Activated B cell treated with CpG ODN at 0.5 μM for 24 hours (primary cell): ENCODE data around the gene SRGAP2C. TPM values are rescaled to one million over a fixed set of nuclear protein-coding genes. Genes with fewer than 3 reads are reported as not detected.
A peak's percentile ranks its signal among the peaks of the same experiment; 100 is the strongest.
"Not testable (repeated sequence)": the region's sequence is repeated elsewhere in the genome, so short reads cannot be mapped to it uniquely, and the experiment has no call there.

Source experiments
- ATAC-seq: fragments of 200-7000 bp; cut with Tn5 transposase; one replicate; pipeline ENCODE4 v1.10.0; 2021; ENCODE audit warnings: low read depth, mild to moderate bottlenecking, moderate library complexity
- CTCF ChIA-PET: fragments of 350-600 bp; sonication (Branson Sonifier 250); formaldehyde crosslinking; loops from one replicate; lab custom pipeline; 2021; ENCODE audit warnings: antibody characterized with exemption; lab: Charles Lee
- POLR2A ChIA-PET: fragments of 350-600 bp; sonication (Branson Sonifier 250); formaldehyde crosslinking; loops from one replicate; lab custom pipeline; 2021; ENCODE audit warnings: antibody characterized with exemption; lab: Charles Lee
- DNase-seq: peaks from one replicate; pipeline ENCODE4 v3.0.0; 2022
- H3K27ac Mint-ChIP-seq: one replicate; pipeline ENCODE4 v1.8.0; 2020; ENCODE audit warnings: mixed read lengths
- H3K27me3 Mint-ChIP-seq: one replicate; pipeline ENCODE4 v1.8.0; 2021; ENCODE audit warnings: mixed read lengths
- H3K36me3 Mint-ChIP-seq: one replicate; pipeline ENCODE4 v1.8.0; 2021; ENCODE audit warnings: low read depth, mixed read lengths
- H3K4me1 Mint-ChIP-seq: one replicate; pipeline ENCODE4 v1.8.0; 2021; ENCODE audit warnings: mixed read lengths
- H3K4me3 Mint-ChIP-seq: one replicate; pipeline ENCODE4 v1.8.0; 2020; ENCODE audit warnings: mild to moderate bottlenecking, mixed read lengths
- H3K9me3 Mint-ChIP-seq: one replicate; pipeline ENCODE4 v1.8.0; 2020; ENCODE audit warnings: mixed read lengths
- intact Hi-C: fragments of 100-400 bp; cut with micrococcal nuclease; formaldehyde crosslinking; loops from one replicate; pipeline ENCODE4 v1.15.1; 2024
- total RNA-seq: library from RNA; stranded (reverse); gene quantifications from 2 replicates; pipeline ENCODE4 v1.2.3, GENCODE V29; 2022

Gene SRGAP2C
- total RNA-seq, 1 donor from 2014 or later, result 23.8 TPM

DNA sequence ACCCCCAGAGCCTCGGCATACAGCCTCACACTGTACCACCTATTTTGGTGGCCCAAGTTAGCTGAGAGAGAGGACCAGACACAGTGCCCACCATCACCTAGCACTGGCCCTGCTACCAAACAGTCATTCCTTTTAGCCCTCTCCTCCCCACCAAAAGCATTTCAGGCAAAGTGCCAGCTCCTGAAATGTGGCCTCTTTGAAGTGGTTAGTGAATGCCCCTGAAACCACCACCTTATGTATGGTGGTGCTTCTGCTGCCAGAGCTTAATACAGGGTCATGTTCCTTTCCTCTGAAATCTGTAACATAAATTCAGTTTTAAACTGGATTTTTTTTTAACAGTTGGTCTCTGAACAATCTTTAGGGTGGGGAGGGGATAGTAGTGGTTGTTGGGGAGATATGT lies 175.8 kb downstream of the SRGAP2C start:
- CTCF ChIA-PET, intact Hi-C loops, H3K9me3 Mint-ChIP-seq, H3K4me1 Mint-ChIP-seq, ATAC-seq, H3K27ac Mint-ChIP-seq, H3K4me3 Mint-ChIP-seq, H3K36me3 Mint-ChIP-seq, H3K27me3 Mint-ChIP-seq, DNase-seq, POLR2A ChIA-PET: not testable (repeated sequence)

DNA sequence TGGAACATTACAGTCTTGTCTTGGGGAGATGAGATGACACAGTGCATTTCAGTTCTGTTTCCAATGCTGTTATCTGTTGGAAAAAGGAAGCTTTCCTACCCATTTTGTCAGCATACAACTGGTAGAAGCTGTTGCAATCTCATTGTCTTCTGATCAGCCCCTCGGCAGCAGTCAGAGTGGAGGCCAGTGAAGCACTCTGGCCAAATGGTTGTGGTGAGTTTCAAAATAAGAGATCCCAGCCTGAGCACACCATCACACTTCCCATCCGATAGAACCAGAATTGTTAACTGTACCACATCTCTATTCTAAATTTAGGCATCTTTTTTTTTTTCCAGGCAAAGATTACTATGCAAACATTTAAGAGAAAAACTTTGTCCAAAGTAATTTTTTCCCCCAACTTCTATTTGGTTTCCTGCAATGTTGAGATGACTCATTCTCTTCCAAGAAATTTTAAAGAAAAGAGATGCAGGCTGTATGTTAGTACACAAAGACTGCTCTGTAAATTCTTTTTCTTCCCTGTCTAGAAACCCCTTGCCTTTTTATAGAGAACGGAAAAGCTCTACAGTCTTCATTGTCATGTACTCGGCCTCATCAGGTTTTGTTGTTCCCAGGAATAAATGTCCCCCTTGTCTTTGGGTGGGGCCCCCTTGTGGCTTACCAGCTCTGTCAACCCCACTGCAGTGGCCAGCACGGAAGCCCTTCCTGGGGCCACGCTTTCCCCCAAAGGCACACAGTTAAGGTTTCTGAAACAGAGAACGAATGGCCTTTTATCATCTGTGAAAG lies 176.9 kb downstream of the SRGAP2C start:
- H3K27ac Mint-ChIP-seq, H3K36me3 Mint-ChIP-seq, H3K4me1 Mint-ChIP-seq, H3K27me3 Mint-ChIP-seq, intact Hi-C loops, H3K9me3 Mint-ChIP-seq, POLR2A ChIA-PET, CTCF ChIA-PET, H3K4me3 Mint-ChIP-seq, DNase-seq, ATAC-seq: not testable (repeated sequence)

GRCh38 chr1:121362234-121362883 lies 177.6 kb downstream of the SRGAP2C start:
- H3K27ac Mint-ChIP-seq, CTCF ChIA-PET, DNase-seq, intact Hi-C loops, POLR2A ChIA-PET, H3K27me3 Mint-ChIP-seq, H3K4me3 Mint-ChIP-seq, H3K36me3 Mint-ChIP-seq, H3K9me3 Mint-ChIP-seq, H3K4me1 Mint-ChIP-seq: not testable (repeated sequence)
- ATAC-seq, result peak; percentile 65

GRCh38 chr1:121365316-121365715 lies 180.5 kb downstream of the SRGAP2C start:
- H3K36me3 Mint-ChIP-seq, DNase-seq, H3K4me1 Mint-ChIP-seq, H3K27ac Mint-ChIP-seq, POLR2A ChIA-PET, H3K4me3 Mint-ChIP-seq, CTCF ChIA-PET, intact Hi-C loops, H3K27me3 Mint-ChIP-seq, H3K9me3 Mint-ChIP-seq: not testable (repeated sequence)
- ATAC-seq, result peak; percentile 52

DNA sequence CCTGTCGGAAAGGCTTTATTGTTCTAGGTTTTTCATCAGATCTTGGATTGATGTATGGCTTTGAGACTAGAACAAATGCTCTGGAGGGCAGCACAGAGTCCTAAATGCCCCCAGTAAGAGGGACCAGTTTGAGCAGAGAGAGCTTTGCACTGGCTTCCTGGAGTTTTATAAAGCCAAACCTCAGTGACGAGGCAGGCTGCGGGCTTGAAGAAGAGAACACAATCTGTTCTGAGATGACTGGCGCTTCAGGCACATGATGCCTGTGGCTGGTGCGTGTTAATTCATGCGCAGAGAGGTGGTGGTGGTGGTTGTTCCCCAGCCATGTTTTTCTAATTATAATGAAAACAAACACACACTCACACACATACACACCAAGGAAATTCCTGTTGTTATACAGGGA lies 180.9 kb downstream of the SRGAP2C start:
- intact Hi-C loops, H3K36me3 Mint-ChIP-seq, H3K4me3 Mint-ChIP-seq, H3K4me1 Mint-ChIP-seq, H3K9me3 Mint-ChIP-seq, H3K27ac Mint-ChIP-seq, POLR2A ChIA-PET, CTCF ChIA-PET, H3K27me3 Mint-ChIP-seq: not testable (repeated sequence)
- DNase-seq, result peak; percentile 14
- ATAC-seq, result peak; percentile 68

DNA sequence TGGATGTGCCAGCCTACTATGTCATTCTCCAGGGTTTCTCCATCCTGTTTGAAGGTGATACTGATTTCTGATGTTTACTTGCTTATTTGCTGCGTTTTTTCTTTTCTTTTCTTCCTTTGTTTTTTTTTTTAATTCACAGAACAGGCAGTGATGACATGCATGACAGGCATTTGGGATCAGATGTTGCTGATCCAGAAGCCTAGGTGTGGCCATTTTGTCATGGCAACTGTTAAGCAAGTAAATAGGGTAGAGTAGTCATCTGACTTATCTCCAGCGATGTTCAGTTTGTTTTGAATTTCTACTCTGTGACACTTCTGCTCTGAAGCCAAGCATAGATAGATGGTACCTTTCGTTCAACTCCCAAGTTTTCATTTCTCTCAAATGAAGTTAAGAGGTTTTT lies 181.4 kb downstream of the SRGAP2C start:
- intact Hi-C loops, H3K27ac Mint-ChIP-seq, ATAC-seq, DNase-seq, H3K4me3 Mint-ChIP-seq, H3K9me3 Mint-ChIP-seq, POLR2A ChIA-PET, CTCF ChIA-PET, H3K27me3 Mint-ChIP-seq, H3K36me3 Mint-ChIP-seq, H3K4me1 Mint-ChIP-seq: not testable (repeated sequence)

DNA sequence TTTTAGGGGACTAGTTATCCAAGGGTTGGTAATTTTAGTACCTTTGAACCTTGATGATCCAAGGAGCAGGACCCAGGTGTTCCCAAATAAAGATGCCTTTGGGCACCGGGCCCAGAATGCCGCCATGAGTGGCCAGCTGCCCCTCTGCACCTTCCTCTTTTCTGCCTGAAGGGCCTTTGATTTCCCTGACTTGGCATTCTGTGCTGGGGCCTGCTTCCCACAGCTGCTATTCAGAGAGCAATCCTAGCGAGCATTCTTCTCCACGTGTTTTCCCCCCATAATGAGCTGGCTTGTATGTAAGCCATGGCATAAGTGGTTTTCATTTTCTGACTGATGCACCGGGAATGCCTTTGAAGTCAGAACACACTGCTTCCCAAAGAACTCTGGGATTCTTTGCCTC lies 184.1 kb downstream of the SRGAP2C start:
- H3K27ac Mint-ChIP-seq, ATAC-seq, H3K36me3 Mint-ChIP-seq, POLR2A ChIA-PET, H3K4me3 Mint-ChIP-seq, H3K9me3 Mint-ChIP-seq, intact Hi-C loops, H3K27me3 Mint-ChIP-seq, CTCF ChIA-PET, H3K4me1 Mint-ChIP-seq, DNase-seq: not testable (repeated sequence)

- H3K36me3 Mint-ChIP-seq, H3K4me1 Mint-ChIP-seq, H3K27ac Mint-ChIP-seq, H3K9me3 Mint-ChIP-seq, H3K27me3 Mint-ChIP-seq, ATAC-seq, DNase-seq, H3K4me3 Mint-ChIP-seq, POLR2A ChIA-PET, CTCF ChIA-PET, intact Hi-C loops: not testable (repeated sequence)
These were observed 185.2 kb downstream of the SRGAP2C start for GRCh38 chr1:121369959-121370358.

GRCh38 chr1:121374851-121375367 lies 190.1 kb downstream of the SRGAP2C start:
- H3K4me3 Mint-ChIP-seq, CTCF ChIA-PET, H3K36me3 Mint-ChIP-seq, DNase-seq, H3K9me3 Mint-ChIP-seq, intact Hi-C loops, H3K27ac Mint-ChIP-seq, H3K27me3 Mint-ChIP-seq, H3K4me1 Mint-ChIP-seq, ATAC-seq, POLR2A ChIA-PET: not testable (repeated sequence)

DNA sequence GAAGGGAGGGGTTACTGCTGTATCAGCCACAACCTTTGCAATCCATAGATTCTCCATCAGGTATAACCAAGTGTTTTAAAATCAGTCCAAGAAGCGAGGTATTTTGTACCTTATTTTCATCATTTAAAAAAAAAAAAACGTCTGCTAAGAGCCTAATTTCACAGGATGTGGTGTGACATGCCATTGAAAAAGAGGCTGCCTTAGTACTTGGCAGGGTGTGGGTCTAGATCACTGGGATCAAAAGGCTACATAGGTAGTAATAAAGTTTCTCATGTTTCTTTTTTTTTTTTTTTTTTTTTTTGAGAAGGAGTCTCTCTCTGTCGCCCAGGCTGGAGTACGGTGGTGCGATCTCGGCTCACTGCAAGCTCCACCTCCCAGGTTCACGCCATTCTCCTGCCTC lies 192.2 kb downstream of the SRGAP2C start:
- H3K36me3 Mint-ChIP-seq, H3K27ac Mint-ChIP-seq, H3K27me3 Mint-ChIP-seq, intact Hi-C loops, DNase-seq, CTCF ChIA-PET, H3K4me1 Mint-ChIP-seq, ATAC-seq, H3K4me3 Mint-ChIP-seq, POLR2A ChIA-PET, H3K9me3 Mint-ChIP-seq: not testable (repeated sequence)

DNA sequence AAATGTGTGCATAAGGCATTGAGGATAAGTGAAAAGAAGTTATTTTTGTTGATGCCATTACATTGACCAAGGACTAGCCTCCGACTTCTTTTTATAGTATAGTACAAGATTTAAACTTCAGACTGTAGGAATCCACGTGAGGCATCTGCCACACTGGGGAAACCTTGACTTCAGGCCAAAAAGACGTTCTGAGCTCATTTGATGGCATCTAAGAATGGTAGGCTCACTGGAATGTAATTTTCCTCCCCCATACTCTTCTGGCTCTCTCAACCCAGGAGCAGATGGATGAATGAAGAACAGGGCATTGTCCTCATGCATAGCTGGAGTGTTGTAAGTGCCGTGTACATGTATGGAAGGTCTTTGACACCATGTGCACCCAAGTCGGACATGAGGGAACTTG lies 194.0 kb downstream of the SRGAP2C start:
- CTCF ChIA-PET, ATAC-seq, H3K27ac Mint-ChIP-seq, DNase-seq, POLR2A ChIA-PET, H3K9me3 Mint-ChIP-seq, intact Hi-C loops, H3K36me3 Mint-ChIP-seq, H3K4me3 Mint-ChIP-seq, H3K4me1 Mint-ChIP-seq, H3K27me3 Mint-ChIP-seq: not testable (repeated sequence)

DNA sequence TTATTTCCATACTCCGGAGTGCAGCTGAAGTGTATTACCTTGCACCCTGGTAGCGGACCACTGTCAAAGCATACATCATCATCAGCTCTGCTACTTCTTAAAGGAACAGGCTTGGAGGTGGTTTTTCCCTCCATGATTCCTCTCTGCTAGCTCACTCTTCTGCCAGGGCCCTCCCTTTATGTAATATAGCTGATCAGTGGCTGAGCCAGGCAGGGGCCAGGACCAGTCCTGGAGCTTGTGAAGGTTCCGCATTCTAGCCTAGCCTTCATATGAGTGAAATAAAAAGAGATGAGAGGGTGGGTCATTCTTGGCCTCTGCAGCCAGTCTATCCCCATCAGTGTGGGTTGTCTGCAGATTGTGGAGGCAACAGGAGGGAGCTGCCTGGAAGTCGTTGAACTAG lies 200.0 kb downstream of the SRGAP2C start:
- H3K4me1 Mint-ChIP-seq, H3K4me3 Mint-ChIP-seq, CTCF ChIA-PET, H3K27ac Mint-ChIP-seq, POLR2A ChIA-PET, DNase-seq, H3K9me3 Mint-ChIP-seq, intact Hi-C loops, H3K36me3 Mint-ChIP-seq, H3K27me3 Mint-ChIP-seq, ATAC-seq: not testable (repeated sequence)
